Renal cortical epithelial cell (primary cell): ENCODE data around the gene APOBEC3B. TPM values are rescaled to one million over a fixed set of nuclear protein-coding genes. Genes with fewer than 3 reads are reported as not detected.

ENCODE experiments used
- DNase-seq: peaks from one replicate; pipeline ENCODE4 v3.0.0-alpha.2; 2011; ENCODE audit warnings: low read depth
- total RNA-seq: library from RNA; depleted of rRNA; stranded (reverse); fragments of >200 nt; gene quantifications from 2 replicates; pipeline ENCODE4 v1.2.3, GENCODE V29; 2014

APOBEC3B gene
- 0.15 and 4.0 TPM in 2 replicates for total RNA-seq

DNA sequence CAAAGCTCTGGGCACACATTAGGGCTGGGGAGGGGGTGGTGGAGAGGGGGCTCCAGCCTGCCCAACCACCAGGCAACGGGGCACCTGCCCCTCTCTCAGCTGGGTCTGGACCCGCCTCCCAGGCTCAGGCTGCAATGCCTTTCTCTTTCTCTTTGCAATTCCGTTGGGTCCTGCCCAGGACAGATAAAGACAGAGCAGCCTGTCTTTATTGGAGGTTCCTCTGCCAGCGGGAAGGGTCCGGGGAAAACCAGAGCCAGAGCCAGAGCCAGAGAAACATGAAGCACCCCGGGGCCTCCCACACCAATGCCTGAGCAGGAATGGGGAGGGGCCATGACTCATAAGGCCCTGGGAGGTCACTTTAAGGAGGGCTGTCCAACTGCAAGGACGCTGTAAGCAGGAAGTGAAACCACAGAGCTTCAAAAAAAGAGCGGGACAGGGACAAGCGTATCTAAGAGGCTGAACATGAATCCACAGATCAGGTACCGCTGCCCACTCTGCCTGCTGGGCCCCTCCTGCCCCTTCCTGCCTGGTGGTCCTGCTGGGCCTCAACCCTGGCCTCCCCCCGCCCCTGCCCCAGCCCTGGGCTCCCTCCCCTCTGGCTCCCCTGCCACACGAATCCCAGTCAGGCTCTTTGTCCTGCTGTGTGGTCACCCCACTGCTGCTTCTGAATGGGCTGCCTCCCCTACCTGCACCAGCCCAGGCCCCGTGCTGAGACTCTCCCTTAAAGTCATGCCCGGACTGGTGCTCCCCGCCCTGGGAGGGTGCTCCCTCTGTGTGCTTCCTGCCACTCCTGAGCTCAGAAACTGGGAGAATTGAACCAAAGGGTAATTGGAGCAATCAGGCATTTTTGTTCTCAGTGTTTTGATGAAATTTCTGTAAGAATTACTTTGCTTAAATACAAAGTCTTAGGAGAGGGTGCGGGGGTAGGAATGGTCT lies at the start of gene APOBEC3B:
Gene APOBEC3B, plus strand, starts transcription at position 356 of the 936 bp plus-strand sequence. Its CDS starts 107 bp downstream, at position 463.
- peak; percentile 92 for DNase-seq

- peak; percentile 64 for DNase-seq
Observed at GRCh38 chr22:38935023-38935422, 47.1 kb upstream of the APOBEC3B start.

DNA sequence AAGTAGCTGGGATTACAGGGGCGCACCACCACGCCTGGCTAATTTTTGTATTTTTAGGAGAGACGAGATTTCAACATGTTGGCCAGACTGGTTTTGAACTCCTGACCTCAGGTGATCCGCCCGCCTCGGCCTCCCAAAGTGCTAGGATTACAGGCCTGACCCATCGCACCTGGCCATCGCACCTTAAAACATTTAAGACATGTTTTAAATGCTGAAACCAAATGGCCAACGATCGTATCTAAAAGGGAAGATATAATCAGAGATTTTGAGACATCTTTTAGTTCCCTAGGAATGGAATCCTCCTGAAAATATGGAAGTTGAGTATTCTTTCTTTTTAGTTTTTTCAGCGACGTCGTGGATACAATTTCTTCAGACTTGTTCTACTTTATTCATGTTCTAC lies 46.5 kb upstream of the APOBEC3B start:
- no peak for DNase-seq

DNA sequence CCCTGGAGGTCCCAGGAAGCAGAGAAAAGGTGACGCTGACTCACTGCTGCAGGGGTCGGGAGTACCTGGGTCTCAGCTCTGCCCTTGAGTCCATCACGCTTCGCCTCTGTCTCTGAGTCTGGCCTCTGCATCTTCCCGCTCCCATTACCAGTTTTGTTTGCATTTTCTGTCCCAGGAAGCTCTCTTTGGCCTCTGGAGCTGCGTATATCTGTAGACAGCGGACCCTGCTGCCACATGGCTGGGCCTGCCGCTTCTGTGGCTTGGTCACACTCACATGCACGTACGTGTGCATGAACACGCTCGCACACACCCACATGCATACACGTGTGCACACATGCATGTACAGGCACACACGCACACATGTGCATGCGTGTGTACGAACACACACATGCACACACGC lies 45.6 kb upstream of the APOBEC3B start:
- DNase-seq, result no peak

DNA sequence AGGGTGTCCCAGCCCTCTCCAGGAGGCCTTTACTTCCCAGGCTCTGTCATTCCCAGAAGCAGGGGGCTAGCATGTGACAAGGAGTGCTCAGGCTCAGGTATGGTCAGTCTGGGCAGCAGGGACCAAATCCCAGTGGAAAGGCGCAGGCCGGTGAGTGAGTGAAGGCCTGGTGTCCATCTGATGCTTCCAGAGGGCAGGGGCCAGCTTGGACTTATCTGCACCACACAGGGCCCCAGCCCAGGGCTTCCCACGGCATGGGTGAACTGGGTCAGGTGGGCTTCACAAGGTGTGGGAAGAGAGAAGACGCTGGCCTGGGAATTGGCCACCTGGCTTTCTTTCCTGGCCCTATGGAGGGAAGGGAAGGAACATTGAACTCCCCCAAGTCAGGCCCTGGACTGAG lies 45.1 kb upstream of the APOBEC3B start:
- no peak for DNase-seq

GRCh38 chr22:38937541-38937940 lies 44.6 kb upstream of the APOBEC3B start:
- no peak for DNase-seq

DNA sequence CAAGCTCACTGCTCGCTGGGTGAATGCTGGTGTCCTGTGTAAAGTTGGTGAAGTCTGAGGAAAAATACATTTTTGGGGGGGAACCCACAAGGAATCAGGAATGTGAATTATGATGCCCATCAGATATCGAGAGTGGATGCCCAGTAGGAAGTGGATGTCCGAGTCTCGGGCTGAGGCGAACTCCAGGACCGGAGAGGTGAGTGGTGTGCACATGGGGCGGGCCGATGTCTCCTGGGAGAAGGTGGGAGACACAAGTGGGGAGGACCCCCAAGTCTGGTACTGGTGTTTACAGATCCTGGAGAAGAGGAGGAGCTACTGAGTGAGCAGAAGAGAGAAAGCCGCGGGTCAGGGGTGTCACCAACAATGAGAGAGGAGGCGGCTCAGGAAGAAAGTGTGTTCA lies 43.9 kb upstream of the APOBEC3B start:
- no peak for DNase-seq

- DNase-seq, result no peak
Observed at GRCh38 chr22:38938925-38939324, 43.2 kb upstream of the APOBEC3B start.

- DNase-seq, result no peak
Observed at GRCh38 chr22:38940811-38941384, 41.2 kb upstream of the APOBEC3B start.

- DNase-seq, result no peak
Observed at GRCh38 chr22:38941488-38941987, 40.6 kb upstream of the APOBEC3B start.

DNA sequence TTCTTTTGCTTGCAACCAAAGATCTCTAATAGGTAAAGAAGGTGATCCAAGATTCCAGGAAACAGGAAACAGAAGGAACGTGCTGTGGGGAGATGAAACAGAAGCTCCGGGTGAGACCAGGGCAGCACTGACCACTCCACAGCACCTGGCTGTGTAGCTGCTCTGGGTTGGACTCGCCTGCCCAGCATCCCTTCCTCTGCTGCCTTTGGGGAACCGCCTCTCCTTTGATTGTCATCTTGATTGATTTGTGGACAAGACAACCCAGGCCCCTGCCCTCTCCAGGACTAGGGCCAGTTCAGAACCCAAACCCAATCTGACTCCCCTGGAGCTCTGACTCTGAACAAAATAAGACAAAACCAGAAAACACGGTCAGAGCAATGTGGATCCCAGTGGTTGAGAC lies 39.4 kb upstream of the APOBEC3B start:
- DNase-seq, result no peak

DNA sequence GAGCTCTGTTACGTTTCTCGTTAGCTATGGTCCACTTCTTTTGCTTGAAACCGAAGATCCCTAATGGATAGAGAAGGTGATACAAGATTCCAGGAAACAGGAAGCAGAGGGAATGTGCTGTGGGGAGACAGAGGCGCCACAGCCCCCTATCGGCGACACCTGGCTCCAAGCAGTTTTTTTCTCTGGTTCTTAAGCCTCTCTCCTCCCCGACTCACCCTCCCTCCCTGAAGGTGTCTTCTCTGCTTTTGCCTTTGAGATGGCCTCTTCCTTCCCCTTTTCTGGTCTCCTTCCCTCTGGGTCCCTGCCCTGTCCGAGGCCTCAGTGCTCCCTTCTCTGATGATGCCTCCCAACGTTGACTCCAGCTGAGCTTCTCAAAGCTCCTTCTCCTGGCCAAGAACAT lies 38.9 kb upstream of the APOBEC3B start:
- no peak for DNase-seq

DNA sequence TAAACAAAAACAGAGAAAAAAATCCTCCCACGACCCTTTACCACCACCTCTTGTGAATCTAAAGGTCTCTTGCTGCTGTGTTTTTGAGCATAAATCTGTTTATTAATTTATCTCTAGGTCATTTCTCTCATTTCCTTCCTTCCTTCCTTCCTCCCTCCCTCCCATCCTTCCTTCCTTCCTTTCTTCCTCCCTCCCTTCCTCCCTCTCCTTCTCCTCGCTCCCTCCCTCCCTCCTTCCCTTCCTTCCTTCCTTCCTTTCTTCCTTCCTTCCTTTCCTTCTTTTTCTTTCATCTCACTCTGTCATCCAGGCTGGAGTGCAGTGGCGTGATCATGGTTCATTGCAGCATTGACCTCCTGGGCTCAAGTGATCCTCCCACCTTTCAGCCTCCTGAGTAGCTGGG lies 38.3 kb upstream of the APOBEC3B start:
- DNase-seq, result no peak

GRCh38 chr22:38944653-38945052 lies 37.5 kb upstream of the APOBEC3B start:
- DNase-seq, result no peak

DNA sequence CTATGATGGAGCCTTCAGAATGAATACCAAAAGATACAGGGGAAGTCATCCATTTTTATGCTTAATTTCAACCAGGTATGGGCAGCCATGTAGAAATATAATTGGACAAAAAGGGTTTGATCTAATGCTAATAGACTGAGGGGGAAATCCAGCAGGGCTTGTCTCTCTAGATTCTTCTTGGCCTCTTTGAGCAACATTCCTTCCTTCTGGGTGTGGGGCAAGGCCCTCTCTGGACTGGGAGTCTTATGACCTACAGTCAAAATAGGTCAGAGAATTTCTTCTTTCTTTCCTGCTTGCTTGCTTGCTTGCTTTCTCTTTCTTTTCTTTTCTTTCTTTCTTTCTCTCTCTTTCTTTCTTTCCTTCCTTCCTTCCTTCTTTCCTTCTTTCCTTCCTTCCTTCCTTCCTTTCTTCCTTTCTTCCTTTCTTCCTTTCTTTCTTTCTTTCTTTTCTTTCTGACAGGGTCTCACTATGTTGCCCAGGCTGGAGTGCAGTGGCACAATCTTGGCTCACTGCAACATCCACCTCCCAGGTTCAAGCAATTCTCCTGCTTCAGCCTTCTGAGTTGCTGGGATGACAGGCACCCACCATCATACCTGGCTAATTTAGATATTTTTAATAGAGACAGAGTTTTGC lies 36.3 kb upstream of the APOBEC3B start:
- peak; percentile 12 for DNase-seq

GRCh38 chr22:38946771-38947170 lies 35.4 kb upstream of the APOBEC3B start:
- no peak for DNase-seq

DNA sequence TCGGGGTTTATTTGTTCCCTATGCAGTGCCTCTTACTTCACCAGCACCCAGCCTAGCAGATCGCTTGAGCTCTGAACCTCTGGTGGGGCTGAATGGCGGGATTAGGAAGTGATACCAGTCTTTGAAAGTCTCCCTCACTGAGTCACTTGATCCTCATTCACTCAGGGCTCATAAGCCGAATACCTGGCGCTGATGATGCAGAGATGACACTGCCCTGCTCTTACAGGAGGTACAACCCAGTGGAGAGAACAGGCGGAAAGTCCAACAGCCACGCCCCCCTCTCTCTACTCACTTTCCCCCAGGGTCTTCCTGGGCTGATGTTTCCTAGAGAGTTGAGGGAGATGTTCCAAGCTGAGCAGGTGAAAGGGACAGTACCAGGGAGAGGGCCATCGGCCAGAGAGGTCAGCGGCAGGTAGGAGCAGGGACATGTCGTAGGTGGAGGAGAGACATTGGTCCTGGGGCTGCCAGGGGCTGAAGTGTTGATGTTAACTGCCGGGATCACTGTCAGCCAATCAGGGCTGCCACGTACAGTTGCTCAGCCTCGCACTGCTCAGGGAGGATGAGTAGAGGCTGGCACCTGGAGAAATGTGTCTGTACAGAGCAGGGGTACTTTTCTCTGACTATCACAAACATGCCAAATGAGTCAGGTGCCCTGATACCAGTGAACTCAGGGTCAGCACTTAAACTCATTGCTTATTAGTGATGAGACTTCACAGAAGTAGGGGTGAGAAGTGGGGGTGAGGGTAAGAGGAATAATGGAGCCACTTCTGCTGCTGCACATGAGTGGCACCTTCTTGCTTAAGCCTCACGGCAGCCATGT lies 34.6 kb upstream of the APOBEC3B start:
- peak; percentile 15 for DNase-seq

GRCh38 chr22:38948181-38948940 lies 33.8 kb upstream of the APOBEC3B start:
- no peak for DNase-seq

DNA sequence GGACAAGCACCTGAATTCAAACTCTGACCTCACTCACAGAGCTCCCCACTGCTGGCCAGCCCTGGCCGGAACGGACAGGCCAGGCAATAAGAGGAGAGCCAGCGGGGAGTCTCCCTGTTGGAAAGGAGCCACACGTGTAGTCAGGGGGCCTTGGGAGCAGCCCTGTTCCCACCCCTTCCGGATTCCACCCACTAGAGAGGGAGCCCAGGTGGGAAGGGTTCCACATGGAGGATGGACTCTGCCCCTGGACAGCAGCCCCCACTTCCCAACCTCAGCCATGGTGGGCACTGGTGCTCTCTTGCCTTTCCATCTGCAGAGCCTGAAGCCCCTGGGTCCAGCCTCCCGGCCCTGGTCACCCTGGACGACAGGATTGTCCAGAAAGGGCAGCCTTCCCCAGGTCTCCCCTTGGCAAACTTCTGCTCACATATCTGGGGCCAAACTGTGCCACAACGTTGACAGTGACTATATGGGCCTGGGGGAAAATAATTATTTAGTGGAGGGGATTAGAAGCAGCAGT lies 32.2 kb upstream of the APOBEC3B start:
- DNase-seq, result no peak

- DNase-seq, result no peak
Observed at GRCh38 chr22:38950527-38951295, 31.4 kb upstream of the APOBEC3B start.
